Spleen (tissue), 7 donors: ENCODE measurements around the gene LAMC2.

ENCODE experiments used
- POLR2A ChIP-seq, 3 donors: fragments of 450-650 bp; IDR thresholded peaks; one replicate each; pipeline ENCODE4 v1.5.1; 2017; ENCODE audit warnings: antibody characterized with exemption in 3 of 3, mild to moderate bottlenecking in 1 of 3
- POLR2AphosphoS5 ChIP-seq, 3 donors: sonication (generic); formaldehyde crosslinking; IDR thresholded peaks; one replicate each; pipeline ENCODE4 v1.5.1; 2017; ENCODE audit warnings: antibody characterized with exemption in 3 of 3
- TF ChIP-seq, protein P1 (sequence below), 11 experiments: fragments of 200-600 bp in 7 of 11; fragments of 450-650 bp in 4 of 11; sonication (generic) in 4 of 11; IDR thresholded peaks in 8 of 11; conservative IDR thresholded peaks in 3 of 11; 1 replicate in 7 of 11; 2 replicates in 4 of 11; pipeline versions ENCODE4 v1.4.0 to v1.8.0; 2016 to 2021; ENCODE audit warnings: antibody characterized with exemption in 11 of 11, inconsistent platforms in 4 of 11, mild to moderate bottlenecking in 1 of 11
- donor health status: DM: no; HTN: no; CAD: no; lungs with moderate emphysema.
- donor health status: DM: no; HTN: no; CAD: no.
- donor health status: DM: no; HTN: no; CAD: no.

DNA sequence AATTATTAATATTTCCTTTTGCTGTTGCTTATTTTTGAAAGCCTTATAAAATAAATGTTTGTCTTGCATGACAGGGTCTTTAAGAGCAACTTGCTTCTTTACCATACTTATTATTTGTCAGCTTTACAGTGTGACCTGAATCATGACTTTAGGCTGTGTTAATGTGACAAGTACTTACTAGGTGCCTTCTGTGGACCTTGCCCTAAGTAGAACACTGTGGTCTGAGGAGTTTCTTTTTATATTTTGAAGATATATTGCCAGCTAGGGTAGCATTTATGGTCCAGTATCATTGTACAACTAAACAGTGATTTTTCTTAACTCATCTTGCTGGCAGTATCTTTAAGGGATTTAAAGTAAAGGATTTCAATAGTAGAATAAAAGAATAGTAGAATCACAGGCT is 45.4 kb upstream of the LAMC2 start:
- TF ChIP-seq POLR2A (IDR thresholded peaks at IDR 0.05) (no peak), POLR2AphosphoS5 (IDR thresholded peaks at IDR 0.05) (no peak)
- TF ChIP-seq, protein P1, sequence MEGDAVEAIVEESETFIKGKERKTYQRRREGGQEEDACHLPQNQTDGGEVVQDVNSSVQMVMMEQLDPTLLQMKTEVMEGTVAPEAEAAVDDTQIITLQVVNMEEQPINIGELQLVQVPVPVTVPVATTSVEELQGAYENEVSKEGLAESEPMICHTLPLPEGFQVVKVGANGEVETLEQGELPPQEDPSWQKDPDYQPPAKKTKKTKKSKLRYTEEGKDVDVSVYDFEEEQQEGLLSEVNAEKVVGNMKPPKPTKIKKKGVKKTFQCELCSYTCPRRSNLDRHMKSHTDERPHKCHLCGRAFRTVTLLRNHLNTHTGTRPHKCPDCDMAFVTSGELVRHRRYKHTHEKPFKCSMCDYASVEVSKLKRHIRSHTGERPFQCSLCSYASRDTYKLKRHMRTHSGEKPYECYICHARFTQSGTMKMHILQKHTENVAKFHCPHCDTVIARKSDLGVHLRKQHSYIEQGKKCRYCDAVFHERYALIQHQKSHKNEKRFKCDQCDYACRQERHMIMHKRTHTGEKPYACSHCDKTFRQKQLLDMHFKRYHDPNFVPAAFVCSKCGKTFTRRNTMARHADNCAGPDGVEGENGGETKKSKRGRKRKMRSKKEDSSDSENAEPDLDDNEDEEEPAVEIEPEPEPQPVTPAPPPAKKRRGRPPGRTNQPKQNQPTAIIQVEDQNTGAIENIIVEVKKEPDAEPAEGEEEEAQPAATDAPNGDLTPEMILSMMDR (IDR thresholded peaks at IDR 0.05 in 8 of 11, conservative IDR thresholded peaks at IDR 0.05 in 3 of 11), result no peak
